DOHH2 (cell line): Measurements from ENCODE around the gene P2RY10.

Source experiments
- H3F3A ChIP-seq: fragments of 200-600 bp; sonication (generic), shearing (Covaris generic); 2 replicates; pipeline ENCODE4 v1.6.0; 2016; ENCODE audit warnings: antibody characterized with exemption, mild to moderate bottlenecking; ENCODE audit not compliant: control insufficient read depth, insufficient read depth
- H3K27ac ChIP-seq: fragments of 200-600 bp; sonication (generic); 2 replicates; pipeline ENCODE4 v1.5.1; 2014; ENCODE audit warnings: low read depth, mild to moderate bottlenecking, low read length, moderate library complexity
- H3K27me3 ChIP-seq: fragments of 200-600 bp; sonication (generic); 2 replicates; pipeline ENCODE4 v1.6.1; 2014; ENCODE audit warnings: mild to moderate bottlenecking, low read length, mixed read lengths; ENCODE audit not compliant: control insufficient read depth
- H3K36me3 ChIP-seq: fragments of 200-600 bp; sonication (generic); 2 replicates; pipeline ENCODE4 v1.6.1; 2014; ENCODE audit warnings: mild to moderate bottlenecking, low read length, moderate library complexity, mixed read lengths; ENCODE audit not compliant: control insufficient read depth
- H3K4me1 ChIP-seq: fragments of 200-600 bp; sonication (generic); 2 replicates; pipeline ENCODE4 v1.6.1; 2014; ENCODE audit warnings: mild to moderate bottlenecking, low read length, mixed read lengths; ENCODE audit not compliant: control insufficient read depth
- H3K4me2 ChIP-seq: fragments of 200-600 bp; sonication (generic); 2 replicates; pipeline ENCODE4 v1.6.0; 2014; ENCODE audit warnings: mild to moderate bottlenecking, low read length, moderate library complexity
- H3K4me3 ChIP-seq: fragments of 200-600 bp; sonication (generic); 2 replicates; pipeline ENCODE4 v1.5.1; 2014; ENCODE audit warnings: mild to moderate bottlenecking, low read length, mixed read lengths
- H3K79me2 ChIP-seq: fragments of 200-600 bp; sonication (generic); 2 replicates; pipeline ENCODE4 v1.6.1; 2014; ENCODE audit warnings: mild to moderate bottlenecking, low read length, mixed read lengths; ENCODE audit not compliant: control insufficient read depth
- H3K9me2 ChIP-seq: fragments of 200-600 bp; sonication (generic); replicated peaks from 2 replicates; pipeline ENCODE4 v1.6.1; 2014; ENCODE audit warnings: mild to moderate bottlenecking, low read length, mixed read lengths; ENCODE audit not compliant: control insufficient read depth
- H3K9me3 ChIP-seq: fragments of 200-600 bp; sonication (generic); 2 replicates; pipeline ENCODE4 v1.6.1; 2014; ENCODE audit warnings: antibody characterized with exemption, low read length, mixed read lengths; ENCODE audit not compliant: control insufficient read depth, insufficient read depth
- H4K20me1 ChIP-seq: fragments of 200-600 bp; sonication (generic); 2 replicates; pipeline ENCODE4 v1.6.0; 2014; ENCODE audit warnings: low read depth, mild to moderate bottlenecking, antibody characterized with exemption, low read length, moderate library complexity; ENCODE audit not compliant: control insufficient read depth, insufficient read depth
- CTCF ChIP-seq: fragments of 200-600 bp; sonication (generic); IDR thresholded peaks from one replicate; pipeline ENCODE4 v1.5.1; 2014; ENCODE audit warnings: antibody characterized with exemption, mild to moderate bottlenecking, low read depth, low read length; ENCODE audit not compliant: poor library complexity, severe bottlenecking
- EZH2phosphoT487 ChIP-seq: fragments of 200-600 bp; sonication (generic); IDR thresholded peaks from 2 replicates; pipeline ENCODE4 v1.6.1; 2017; ENCODE audit warnings: borderline replicate concordance, mild to moderate bottlenecking, antibody characterized with exemption, low read length, moderate library complexity, mixed read lengths

Gene P2RY10

DNA sequence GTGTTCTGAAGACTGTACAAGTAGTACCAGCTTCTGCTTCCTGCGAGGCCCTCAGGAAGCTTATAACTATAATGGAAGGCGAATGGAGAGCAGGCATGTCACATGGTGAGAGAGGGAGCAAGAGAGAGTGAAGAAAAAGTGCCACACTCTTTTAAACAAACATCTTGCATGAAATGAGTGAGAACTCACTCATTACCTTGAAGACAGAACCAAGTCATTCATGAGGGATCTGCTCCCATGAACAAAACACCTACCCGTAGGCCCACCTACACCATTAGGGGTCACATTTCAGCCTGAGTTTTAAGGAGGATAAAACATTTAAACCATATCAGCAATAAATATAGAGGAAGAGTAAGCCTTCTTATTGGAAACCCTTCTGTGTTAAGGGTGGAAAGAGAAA lies 19.4 kb downstream of the P2RY10 start:
- no peaks in the 10 kb centered on the region for H4K20me1 ChIP-seq
- H3F3A ChIP-seq = no peaks in the 10 kb centered on the region
- H3K4me1 ChIP-seq = no peaks in the 10 kb centered on the region
- no peaks in the 10 kb centered on the region for H3K9me2 ChIP-seq
- no peaks in the 10 kb centered on the region for H3K79me2 ChIP-seq
- TF ChIP-seq EZH2phosphoT487 (no peak), CTCF (no peak)
- H3K4me2 ChIP-seq = no peak overlapping the region
- H3K4me3 ChIP-seq = no peak overlapping the region
- no peak overlapping the region for H3K27ac ChIP-seq
- no peaks in the 10 kb centered on the region for H3K27me3 ChIP-seq
- H3K36me3 ChIP-seq = no peaks in the 10 kb centered on the region
- H3K9me3 ChIP-seq = no peaks in the 10 kb centered on the region

DNA sequence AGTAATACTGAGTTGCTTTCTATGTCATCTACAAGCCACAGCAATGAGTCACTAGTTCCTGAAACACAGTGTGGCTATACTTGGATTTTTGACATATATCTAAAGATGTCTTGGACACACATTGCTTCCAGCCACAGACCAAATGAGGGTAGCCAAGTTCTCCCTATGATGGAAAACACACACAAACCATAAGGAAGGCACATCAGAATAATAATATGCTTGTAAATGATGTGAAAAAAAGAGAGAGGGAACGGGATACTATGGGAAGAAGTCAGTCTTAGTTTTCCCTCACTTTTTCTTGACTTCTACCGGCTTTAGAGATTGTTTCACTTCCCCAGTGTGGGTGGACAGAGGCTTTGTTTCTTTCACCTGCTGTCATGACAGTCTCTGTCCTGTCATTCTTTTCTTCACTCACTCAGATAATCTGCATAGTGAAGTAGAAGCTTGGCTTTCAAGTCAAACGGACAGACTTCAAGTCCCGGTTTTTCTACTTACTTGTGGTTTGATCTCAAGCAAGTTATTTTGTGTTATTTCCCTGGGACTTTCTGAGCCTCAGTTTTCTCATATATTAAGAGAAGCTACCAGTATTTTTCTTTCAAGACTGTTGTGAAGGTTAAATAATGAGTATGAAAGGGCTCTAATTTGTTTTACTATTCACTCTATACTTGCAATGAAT lies 34.7 kb downstream of the P2RY10 start:
- H3K27ac ChIP-seq = no peak overlapping the region
- H3K9me2 ChIP-seq = no peaks in the 10 kb centered on the region
- no peaks in the 10 kb centered on the region for H3K9me3 ChIP-seq
- no peaks in the 10 kb centered on the region for H4K20me1 ChIP-seq
- no peaks in the 10 kb centered on the region for H3F3A ChIP-seq
- H3K79me2 ChIP-seq = no peaks in the 10 kb centered on the region
- no peak for TF ChIP-seq EZH2phosphoT487
- TF ChIP-seq CTCF = no peak
- H3K4me3 ChIP-seq = no peak overlapping the region
- H3K27me3 ChIP-seq = no peaks in the 10 kb centered on the region
- no peaks in the 10 kb centered on the region for H3K4me1 ChIP-seq
- no peak overlapping the region for H3K4me2 ChIP-seq
- H3K36me3 ChIP-seq = no peaks in the 10 kb centered on the region

DNA sequence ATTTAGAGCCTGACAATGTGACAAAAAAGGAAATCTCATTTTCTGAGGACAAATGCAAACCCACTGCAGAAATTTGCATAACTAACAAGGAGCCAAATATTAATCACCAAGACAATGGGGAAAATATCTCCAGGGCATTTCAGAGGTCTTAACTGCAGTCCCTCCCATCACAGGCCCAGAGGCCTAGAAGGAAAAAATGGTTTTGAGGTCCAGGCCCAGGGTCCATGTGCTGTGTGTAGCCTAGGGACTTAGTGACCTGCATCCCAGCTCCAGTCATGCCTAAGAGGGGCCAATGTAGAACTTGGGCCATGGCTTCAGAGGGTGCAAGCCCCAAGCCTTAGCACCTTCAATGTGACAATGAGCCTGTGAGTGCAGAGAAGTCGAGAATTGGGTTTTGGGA lies 44.2 kb downstream of the P2RY10 start:
- Histone ChIP-seq H3K4me1 (no peaks in the 10 kb centered on the region), H3K79me2 (no peaks in the 10 kb centered on the region), H4K20me1 (no peaks in the 10 kb centered on the region), H3K27me3 (no peaks in the 10 kb centered on the region), H3K4me3 (no peak overlapping the region), H3K4me2 (no peak overlapping the region), H3K9me3 (no peaks in the 10 kb centered on the region), H3K27ac (no peak overlapping the region), H3K36me3 (no peaks in the 10 kb centered on the region), H3F3A (no peaks in the 10 kb centered on the region), H3K9me2 (no peaks in the 10 kb centered on the region)
- TF ChIP-seq EZH2phosphoT487 = no peak
- TF ChIP-seq CTCF = no peak
